AG04450 (cell line): ENCODE data around the gene ALDOB. TPM values are rescaled to one million over a fixed set of nuclear protein-coding genes. Genes with fewer than 3 reads are reported as not detected.

Experiments used
- CTCF ChIA-PET: fragments of 300-600, 350-600 bp; formaldehyde crosslinking; extraction: SDS; loops from one replicate; lab custom pipeline; 2022; ENCODE audit warnings: antibody characterized with exemption, inconsistent platforms; lab: Charles Lee
- POLR2A ChIA-PET: fragments of 350-600 bp; formaldehyde crosslinking; extraction: SDS; loops from one replicate; lab custom pipeline; 2021; ENCODE audit warnings: antibody characterized with exemption, inconsistent platforms; lab: Yijun Ruan, JAX
- DNase-seq: peaks from one replicate; pipeline ENCODE4 v3.0.0-alpha.2; 2011; ENCODE audit warnings: low read depth, low spot score
- H3K27ac ChIP-seq: one replicate; pipeline ENCODE4 v1.5.1; 2012; ENCODE audit warnings: low read depth, low read length, control low read depth
- H3K27me3 ChIP-seq: one replicate; pipeline ENCODE4 v1.6.0; 2012; ENCODE audit warnings: low read length; ENCODE audit not compliant: control insufficient read depth, insufficient read depth
- H3K4me3 ChIP-seq: 2 replicates; pipeline ENCODE4 v1.5.1; 2011; ENCODE audit warnings: mild to moderate bottlenecking, low read depth, low read length, control low read depth
- H3K9me3 ChIP-seq: 2 replicates; pipeline ENCODE4 v1.5.1; 2012; ENCODE audit warnings: low read length; ENCODE audit not compliant: control insufficient read depth, insufficient read depth
- polyA plus RNA-seq: library from polyadenylated mRNA; depleted of rRNA; stranded (reverse); fragments of >200 nt; gene quantifications from 2 replicates; pipeline ENCODE4 v1.2.3, GENCODE V29; 2011
- TF ChIP-seq, protein P1 (sequence below): IDR thresholded peaks from 2 replicates; pipeline ENCODE4 v1.5.1; 2011; ENCODE audit warnings: low read depth, low read length, control low read depth, inconsistent platforms

Gene ALDOB
- polyA plus RNA-seq, 1 experiment = not detected

DNA sequence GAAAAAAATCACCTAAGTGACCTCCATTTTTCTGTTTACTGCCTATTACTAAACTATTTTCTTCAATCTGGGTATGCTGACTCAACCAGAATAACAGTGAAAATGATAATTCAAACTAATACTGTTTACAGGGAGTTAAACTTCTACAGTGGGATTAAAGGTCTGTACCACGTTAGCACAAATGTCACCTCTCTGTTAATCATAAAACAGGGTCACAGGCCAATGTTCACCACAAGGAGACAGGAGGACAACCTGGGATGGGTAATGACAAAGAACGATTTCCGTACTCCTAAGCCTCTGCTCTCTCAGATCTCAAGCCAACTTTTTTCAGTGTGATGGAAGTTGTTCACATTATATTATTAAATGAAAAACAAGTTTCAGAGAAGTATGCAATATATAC lies 2.3 kb downstream of the ALDOB start:
- Histone ChIP-seq H3K9me3 (no peaks in the 10 kb centered on the region), H3K27me3 (no peaks in the 10 kb centered on the region), H3K4me3 (no peak overlapping the region), H3K27ac (no peak overlapping the region)
- CTCF ChIA-PET = interaction anchor here (0.7 to 1.7 kb wide), 2 partner anchors 16 kb away, joined by 3 to 9 read pairs; no protein-coding TSS in a partner anchor
- DNase-seq = no peak
- TF ChIP-seq, protein P1, sequence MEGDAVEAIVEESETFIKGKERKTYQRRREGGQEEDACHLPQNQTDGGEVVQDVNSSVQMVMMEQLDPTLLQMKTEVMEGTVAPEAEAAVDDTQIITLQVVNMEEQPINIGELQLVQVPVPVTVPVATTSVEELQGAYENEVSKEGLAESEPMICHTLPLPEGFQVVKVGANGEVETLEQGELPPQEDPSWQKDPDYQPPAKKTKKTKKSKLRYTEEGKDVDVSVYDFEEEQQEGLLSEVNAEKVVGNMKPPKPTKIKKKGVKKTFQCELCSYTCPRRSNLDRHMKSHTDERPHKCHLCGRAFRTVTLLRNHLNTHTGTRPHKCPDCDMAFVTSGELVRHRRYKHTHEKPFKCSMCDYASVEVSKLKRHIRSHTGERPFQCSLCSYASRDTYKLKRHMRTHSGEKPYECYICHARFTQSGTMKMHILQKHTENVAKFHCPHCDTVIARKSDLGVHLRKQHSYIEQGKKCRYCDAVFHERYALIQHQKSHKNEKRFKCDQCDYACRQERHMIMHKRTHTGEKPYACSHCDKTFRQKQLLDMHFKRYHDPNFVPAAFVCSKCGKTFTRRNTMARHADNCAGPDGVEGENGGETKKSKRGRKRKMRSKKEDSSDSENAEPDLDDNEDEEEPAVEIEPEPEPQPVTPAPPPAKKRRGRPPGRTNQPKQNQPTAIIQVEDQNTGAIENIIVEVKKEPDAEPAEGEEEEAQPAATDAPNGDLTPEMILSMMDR = no peak
- POLR2A ChIA-PET = no interaction called here

DNA sequence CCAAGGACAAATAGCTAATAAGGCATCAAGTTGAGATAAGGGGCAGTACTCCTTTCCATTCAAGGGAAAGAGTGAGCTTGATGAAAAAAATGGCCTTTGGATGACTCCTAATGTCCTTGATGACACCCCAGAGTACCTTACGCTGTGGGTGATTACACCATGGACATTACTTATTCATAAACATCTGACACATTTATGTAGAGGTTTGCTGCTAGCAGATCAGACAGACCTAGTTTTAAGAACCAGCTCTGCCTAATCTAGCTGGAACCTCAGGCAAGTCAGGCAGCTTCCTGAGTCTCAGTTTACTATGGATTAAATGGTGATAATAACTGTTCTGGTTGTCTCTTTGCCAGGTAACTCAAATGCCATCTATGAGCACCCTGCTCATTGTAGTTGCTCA lies 2.8 kb downstream of the ALDOB start:
- Histone ChIP-seq H3K9me3 (no peaks in the 10 kb centered on the region), H3K4me3 (no peak overlapping the region), H3K27ac (no peak overlapping the region), H3K27me3 (no peaks in the 10 kb centered on the region)
- no peak for DNase-seq
- TF ChIP-seq, protein P1 = no peak
- ChIA-PET CTCF (interaction anchor here (1.7 kb wide), 1 partner anchor 16 kb away, joined by 9 read pairs; no protein-coding TSS in a partner anchor), POLR2A (no interaction called here)

DNA sequence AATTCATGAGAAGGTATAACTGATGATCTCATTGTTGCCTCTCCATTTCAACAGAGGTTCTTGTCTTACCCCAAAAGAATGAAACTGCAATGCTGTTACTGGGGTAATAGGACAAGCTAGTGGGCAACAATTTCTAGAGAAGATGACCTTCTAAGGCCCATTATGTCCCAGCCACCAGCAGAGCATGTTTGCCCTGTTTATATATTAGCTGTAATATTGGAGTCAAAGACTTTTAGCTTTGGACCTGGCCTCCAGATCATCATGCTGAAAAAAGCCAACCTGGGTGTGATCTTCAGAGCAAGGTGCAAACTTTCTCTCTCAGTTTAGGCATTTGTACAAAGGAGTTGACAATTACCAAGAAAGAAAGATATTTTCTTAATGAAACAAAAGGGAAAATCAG lies 3.4 kb downstream of the ALDOB start:
- ChIA-PET CTCF (interaction anchor here (1.7 kb wide), 1 partner anchor 17 kb away, joined by 9 read pairs; no protein-coding TSS in a partner anchor), POLR2A (no interaction called here)
- TF ChIP-seq, protein P1 = no peak
- H3K27me3 ChIP-seq = no peaks in the 10 kb centered on the region
- H3K27ac ChIP-seq = no peak overlapping the region
- H3K9me3 ChIP-seq = no peaks in the 10 kb centered on the region
- no peak overlapping the region for H3K4me3 ChIP-seq
- DNase-seq = no peak

DNA sequence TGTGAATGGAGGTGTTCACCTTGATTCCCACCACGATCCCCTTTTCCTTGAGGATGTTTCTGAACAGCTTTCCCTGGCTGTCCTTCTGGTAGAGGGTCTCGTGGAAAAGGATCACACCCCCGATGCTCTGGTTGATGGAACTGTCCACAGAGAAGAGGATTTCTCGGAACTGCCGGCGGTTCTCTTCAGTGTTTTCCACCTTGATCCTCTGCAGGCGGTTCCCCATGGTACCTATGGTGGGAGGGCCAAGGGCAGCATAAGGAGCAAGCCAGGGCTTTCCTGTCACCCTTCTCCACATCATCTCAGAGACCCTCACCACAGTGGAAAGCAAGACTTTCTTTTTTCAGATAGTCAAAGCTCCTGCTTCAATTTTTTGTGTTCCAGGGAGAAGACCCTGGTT lies 5.8 kb downstream of the ALDOB start:
- no peak for DNase-seq
- peaks cover under 1% of the 10 kb centered on the region for H3K27me3 ChIP-seq
- H3K27ac ChIP-seq = no peak overlapping the region
- H3K4me3 ChIP-seq = no peak overlapping the region
- H3K9me3 ChIP-seq = no peaks in the 10 kb centered on the region
- TF ChIP-seq, protein P1 = no peak
- ChIA-PET POLR2A (no interaction called here), CTCF (no interaction called here)

DNA sequence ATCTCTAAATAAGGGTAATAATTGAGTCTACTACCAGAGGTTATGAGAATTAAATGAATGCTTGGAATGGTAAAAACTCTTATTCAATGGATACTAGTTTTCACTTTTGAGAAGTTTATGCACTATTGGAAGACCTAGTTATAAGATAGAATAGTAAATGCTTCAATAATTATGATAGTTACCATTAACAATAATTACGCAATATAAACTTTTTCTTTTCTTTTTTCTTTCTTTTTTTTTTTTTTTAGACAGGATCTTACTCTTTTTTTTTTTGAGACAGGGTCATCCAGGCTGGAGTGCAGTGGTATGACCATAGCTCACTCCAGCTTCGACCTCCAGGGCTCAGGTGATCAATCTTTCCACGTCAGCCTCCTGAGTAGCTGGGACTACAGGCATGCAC lies 6.7 kb downstream of the ALDOB start:
- H3K27ac ChIP-seq = no peak overlapping the region
- ChIA-PET POLR2A (no interaction called here), CTCF (no interaction called here)
- no peak for DNase-seq
- no peaks in the 10 kb centered on the region for H3K9me3 ChIP-seq
- TF ChIP-seq, protein P1 = no peak
- no peak overlapping the region for H3K4me3 ChIP-seq
- H3K27me3 ChIP-seq = peaks cover 3% of the 10 kb centered on the region
